H9 (cell line): ENCODE measurements around the gene FPGT. TPM values are rescaled to one million over a fixed set of nuclear protein-coding genes. Genes with fewer than 3 reads are reported as not detected.

ENCODE experiments used
- DNase-seq: peaks from one replicate; pipeline ENCODE4 v3.0.0-alpha.2; 2017
- H2AFZ ChIP-seq: one replicate; pipeline ENCODE4 v1.6.1; 2013; ENCODE audit warnings: mild to moderate bottlenecking, low read length, control low read depth, moderate library complexity
- H2AK5ac ChIP-seq: 2 replicates; pipeline ENCODE4 v1.6.1; 2013; ENCODE audit warnings: low read length, control low read depth, mixed read lengths; ENCODE audit not compliant: insufficient read length
- H2BK120ac ChIP-seq: one replicate; pipeline ENCODE4 v1.6.1; 2013; ENCODE audit warnings: low read depth, mild to moderate bottlenecking, low read length, control low read depth, inconsistent platforms; ENCODE audit not compliant: poor library complexity, severe bottlenecking
- H2BK12ac ChIP-seq: 2 replicates; pipeline ENCODE4 v1.6.1; 2013; ENCODE audit warnings: low read length, control low read depth, mixed read lengths, low read depth; ENCODE audit not compliant: insufficient read length
- H2BK15ac ChIP-seq: 2 replicates; pipeline ENCODE4 v1.6.1; 2013; ENCODE audit warnings: low read depth, low read length, control low read depth
- H2BK20ac ChIP-seq: one replicate; pipeline ENCODE4 v1.6.1; 2013; ENCODE audit warnings: low read depth, mild to moderate bottlenecking, low read length, control low read depth, inconsistent platforms; ENCODE audit not compliant: poor library complexity, severe bottlenecking
- H2BK5ac ChIP-seq: 2 replicates; pipeline ENCODE4 v1.6.1; 2013; ENCODE audit warnings: low read length, control low read depth, mixed read lengths; ENCODE audit not compliant: insufficient read length
- H3K14ac ChIP-seq: 2 replicates; pipeline ENCODE4 v1.6.1; 2013; ENCODE audit warnings: low read length, control low read depth; ENCODE audit not compliant: insufficient read depth
- H3K18ac ChIP-seq: 2 replicates; pipeline ENCODE4 v1.6.1; 2013; ENCODE audit warnings: low read depth, mild to moderate bottlenecking, mixed read lengths, low read length, control low read depth; ENCODE audit not compliant: insufficient read length
- H3K23ac ChIP-seq: 2 replicates; pipeline ENCODE4 v1.6.1; 2013; ENCODE audit warnings: low read length, control low read depth, mixed read lengths, low read depth; ENCODE audit not compliant: insufficient read length
- H3K23me2 ChIP-seq: 2 replicates; pipeline ENCODE4 v1.6.1; 2013; ENCODE audit warnings: low read depth, mild to moderate bottlenecking, mixed read lengths, low read length, control low read depth; ENCODE audit not compliant: insufficient read length, poor library complexity, severe bottlenecking
- H3K27ac ChIP-seq: 2 replicates; pipeline ENCODE4 v1.5.1; 2013; ENCODE audit warnings: low read length, control low read depth, mixed read lengths, low read depth; ENCODE audit not compliant: insufficient read length
- H3K27me3 ChIP-seq: 2 replicates; pipeline ENCODE4 v1.6.1; 2013; ENCODE audit warnings: low read length, control low read depth, inconsistent platforms; ENCODE audit not compliant: insufficient read depth
- H3K4ac ChIP-seq: 2 replicates; pipeline ENCODE4 v1.6.1; 2013; ENCODE audit warnings: low read depth, mild to moderate bottlenecking, control low read depth, inconsistent platforms, low read length, moderate library complexity
- H3K4me1 ChIP-seq: 2 replicates; pipeline ENCODE4 v1.6.1; 2013; ENCODE audit warnings: low read length, control low read depth, inconsistent platforms; ENCODE audit not compliant: insufficient read depth
- H3K4me2 ChIP-seq: 2 replicates; pipeline ENCODE4 v1.6.1; 2013; ENCODE audit warnings: low read length, control low read depth, mixed read lengths; ENCODE audit not compliant: insufficient read length, insufficient read depth
- H3K56ac ChIP-seq: 2 replicates; pipeline ENCODE4 v1.6.1; 2013; ENCODE audit warnings: low read depth, mild to moderate bottlenecking, mixed read lengths, low read length, control low read depth; ENCODE audit not compliant: insufficient read length
- H3K79me1 ChIP-seq: 2 replicates; pipeline ENCODE4 v1.6.1; 2013; ENCODE audit warnings: low read depth, mild to moderate bottlenecking, moderate library complexity, low read length, control low read depth, inconsistent platforms; ENCODE audit not compliant: insufficient read depth, poor library complexity, severe bottlenecking
- H3K79me2 ChIP-seq: 2 replicates; pipeline ENCODE4 v1.6.1; 2013; ENCODE audit warnings: low read length, control low read depth, inconsistent platforms; ENCODE audit not compliant: insufficient read depth
- H3K9ac ChIP-seq: 2 replicates; pipeline ENCODE4 v1.6.1; 2013; ENCODE audit warnings: low read length, control low read depth, mixed read lengths; ENCODE audit not compliant: insufficient read length; ENCODE audit errors: extremely low read depth
- H3K9me3 ChIP-seq: one replicate; pipeline ENCODE4 v1.6.1; 2013; ENCODE audit warnings: low read depth, low read length, inconsistent platforms; ENCODE audit not compliant: control insufficient read depth
- H3T11ph ChIP-seq: one replicate; pipeline ENCODE4 v1.6.1; 2013; ENCODE audit warnings: mild to moderate bottlenecking, low read length, control low read depth, inconsistent platforms
- H4K20me1 ChIP-seq: one replicate; pipeline ENCODE4 v1.6.1; 2013; ENCODE audit not compliant: control insufficient read depth, insufficient read length, insufficient read depth
- H4K5ac ChIP-seq: 2 replicates; pipeline ENCODE4 v1.6.1; 2013; ENCODE audit warnings: low read depth, mild to moderate bottlenecking, mixed read lengths, low read length, control low read depth; ENCODE audit not compliant: insufficient read length
- H4K8ac ChIP-seq: replicated peaks from 2 replicates; pipeline ENCODE4 v1.6.1; 2013; ENCODE audit warnings: low read length, control low read depth, mixed read lengths, low read depth; ENCODE audit not compliant: insufficient read length
- H4K91ac ChIP-seq: 2 replicates; pipeline ENCODE4 v1.6.1; 2013; ENCODE audit warnings: low read depth, mild to moderate bottlenecking, moderate library complexity, mixed read lengths, low read length, control low read depth; ENCODE audit not compliant: insufficient read length
- H3K27ac Mint-ChIP-seq, 3 experiments: 2 replicates in 2 of 3; 3 replicates in 1 of 3; pipeline ENCODE4 v1.8.0; 2020 to 2021; ENCODE audit warnings: mixed read lengths in 3 of 3, mild to moderate bottlenecking in 1 of 3, moderate library complexity in 1 of 3
- H3K27me3 Mint-ChIP-seq: 2 replicates; pipeline ENCODE4 v1.8.0; 2021; ENCODE audit warnings: low read depth, mild to moderate bottlenecking, moderate library complexity, mixed read lengths
- H3K36me3 Mint-ChIP-seq, 3 experiments: 2 replicates in 2 of 3; 3 replicates in 1 of 3; pipeline ENCODE4 v1.8.0; 2020 to 2021; ENCODE audit warnings: low read depth in 3 of 3, mixed read lengths in 3 of 3; ENCODE audit not compliant: insufficient read depth in 1 of 3
- H3K4me1 Mint-ChIP-seq, 2 experiments: 2 replicates each; pipeline ENCODE4 v1.8.0; 2020; ENCODE audit warnings: mixed read lengths in 2 of 2
- H3K4me3 Mint-ChIP-seq, 2 experiments: 2 replicates in 1 of 2; 3 replicates in 1 of 2; pipeline ENCODE4 v1.8.0; 2020 to 2021; ENCODE audit warnings: mild to moderate bottlenecking in 2 of 2, mixed read lengths in 2 of 2, moderate library complexity in 1 of 2
- H3K9me3 Mint-ChIP-seq, 2 experiments: 2 replicates in 1 of 2; 3 replicates in 1 of 2; pipeline ENCODE4 v1.8.0; 2020; ENCODE audit warnings: mild to moderate bottlenecking in 2 of 2, mixed read lengths in 2 of 2, moderate library complexity in 1 of 2
- CTCF ChIP-seq: fragments of 200-600 bp; sonication (generic); conservative IDR thresholded peaks from 3 replicates; pipeline ENCODE4 v1.8.0; 2021; ENCODE audit warnings: antibody characterized with exemption, mild to moderate bottlenecking
- total RNA-seq: library from RNA; stranded (reverse); gene quantifications from 2 replicates; pipeline ENCODE4 v1.2.1, GENCODE V29; 2021

FPGT gene
- total RNA-seq, 1 experiment from 2014 or later: 5.2 TPM

- Histone ChIP-seq H3K56ac (no peak overlapping the region), H2AK5ac (no peak overlapping the region), H3K4ac (no peak overlapping the region), H2BK15ac (no peak overlapping the region), H3K79me1 (no peaks in the 10 kb centered on the region), H2AFZ (no peak overlapping the region), H3K14ac (no peak overlapping the region), H3K4me1 (no peaks in the 10 kb centered on the region), H4K20me1 (no peaks in the 10 kb centered on the region), H3T11ph (no peak overlapping the region), H3K9me3 (no peaks in the 10 kb centered on the region), H2BK20ac (no peak overlapping the region), H3K4me2 (no peak overlapping the region), H3K27me3 (no peaks in the 10 kb centered on the region), H3K9ac (no peak overlapping the region), H2BK120ac (no peak overlapping the region), H3K23me2 (peaks cover 5% of the 10 kb centered on the region), H4K91ac (no peak overlapping the region), H3K18ac (no peak overlapping the region), H3K79me2 (no peaks in the 10 kb centered on the region), H3K23ac (no peak overlapping the region), H4K8ac (no peak overlapping the region), H4K5ac (no peak overlapping the region), H2BK5ac (no peak overlapping the region), H2BK12ac (no peak overlapping the region), H3K27ac (no peak overlapping the region)
- no peaks in the 10 kb centered on the region for H3K36me3 Mint-ChIP-seq
- H3K4me1 Mint-ChIP-seq: peaks cover 2 to 12% of the 10 kb centered on the region in 2 experiments; a peak in 3 of 4 replicates
- no peak for DNase-seq
- H3K9me3 Mint-ChIP-seq: 0 out of 5 replicates have a peak, but pooled peaks cover 0 to 1% of the 10 kb centered on the region in 2 experiments
- H3K27me3 Mint-ChIP-seq: peaks cover 2% of the 10 kb centered on the region
- H3K4me3 Mint-ChIP-seq: no peak overlapping the region
- 0 out of 7 replicates have a peak overlapping the region, but pooled peaks of 1 of the 3 experiments have one; percentile 40 for H3K27ac Mint-ChIP-seq
- TF ChIP-seq CTCF: no peak
Observed at GRCh38 chr1:74195339-74195738, 2.7 kb upstream of the FPGT start.
